Hepatocyte (in vitro differentiated cells): ENCODE measurements around the gene EIF4ENIF1.

ENCODE experiments used
- EZH2 ChIP-seq: fragments of 200-600 bp; sonication (generic); IDR thresholded peaks from 2 replicates; pipeline ENCODE4 v1.6.1; 2016; ENCODE audit warnings: antibody characterized with exemption, mild to moderate bottlenecking, borderline replicate concordance
- TF ChIP-seq, protein P1 (sequence below): fragments of 200-600 bp; sonication (generic); IDR thresholded peaks from 2 replicates; pipeline ENCODE4 v1.5.1; 2016; ENCODE audit warnings: antibody characterized with exemption, mild to moderate bottlenecking; ENCODE audit not compliant: poor library complexity

DNA sequence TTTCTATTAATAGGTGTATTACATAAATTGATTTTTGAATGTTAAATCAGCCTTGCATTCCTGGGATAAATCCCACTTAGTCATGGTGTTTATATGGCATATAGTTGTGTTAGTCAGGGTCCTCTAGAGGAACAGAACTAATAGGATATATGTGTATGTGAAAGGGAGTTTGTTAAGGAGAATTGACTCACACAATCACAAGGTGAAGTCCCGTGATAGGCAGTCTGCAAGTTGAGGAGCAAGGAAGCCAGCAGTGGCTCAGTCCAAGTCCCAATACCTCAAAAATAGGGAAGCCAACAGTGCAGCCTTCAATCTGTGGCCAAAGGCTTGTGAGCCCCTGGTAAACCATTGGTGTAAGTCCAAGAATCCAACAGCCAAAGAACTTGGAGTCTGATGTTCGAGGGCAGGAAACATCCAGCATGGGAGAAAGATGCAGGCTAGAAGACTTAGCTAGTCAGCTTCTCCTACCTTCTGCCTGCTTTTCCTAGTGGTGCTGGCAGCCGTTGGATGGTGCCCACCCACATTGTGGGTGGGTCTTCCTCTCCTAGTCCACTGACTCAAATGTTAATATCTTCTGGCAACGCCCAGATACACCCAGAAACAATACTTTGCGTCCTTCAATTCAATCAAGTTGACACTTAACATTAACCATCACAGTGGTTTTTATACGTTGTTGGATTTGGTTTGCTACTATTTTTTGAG lies 19.6 kb upstream of the EIF4ENIF1 start:
- TF ChIP-seq, protein P1, sequence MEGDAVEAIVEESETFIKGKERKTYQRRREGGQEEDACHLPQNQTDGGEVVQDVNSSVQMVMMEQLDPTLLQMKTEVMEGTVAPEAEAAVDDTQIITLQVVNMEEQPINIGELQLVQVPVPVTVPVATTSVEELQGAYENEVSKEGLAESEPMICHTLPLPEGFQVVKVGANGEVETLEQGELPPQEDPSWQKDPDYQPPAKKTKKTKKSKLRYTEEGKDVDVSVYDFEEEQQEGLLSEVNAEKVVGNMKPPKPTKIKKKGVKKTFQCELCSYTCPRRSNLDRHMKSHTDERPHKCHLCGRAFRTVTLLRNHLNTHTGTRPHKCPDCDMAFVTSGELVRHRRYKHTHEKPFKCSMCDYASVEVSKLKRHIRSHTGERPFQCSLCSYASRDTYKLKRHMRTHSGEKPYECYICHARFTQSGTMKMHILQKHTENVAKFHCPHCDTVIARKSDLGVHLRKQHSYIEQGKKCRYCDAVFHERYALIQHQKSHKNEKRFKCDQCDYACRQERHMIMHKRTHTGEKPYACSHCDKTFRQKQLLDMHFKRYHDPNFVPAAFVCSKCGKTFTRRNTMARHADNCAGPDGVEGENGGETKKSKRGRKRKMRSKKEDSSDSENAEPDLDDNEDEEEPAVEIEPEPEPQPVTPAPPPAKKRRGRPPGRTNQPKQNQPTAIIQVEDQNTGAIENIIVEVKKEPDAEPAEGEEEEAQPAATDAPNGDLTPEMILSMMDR: no peak
- TF ChIP-seq EZH2: no peak
